H1 (cell line): ENCODE data around the gene TOP2A. TPM values are rescaled to one million over a fixed set of nuclear protein-coding genes. Genes with fewer than 3 reads are reported as not detected.
A peak's percentile ranks its signal among the peaks of the same experiment; 100 is the strongest.

Experiments
- CTCF ChIA-PET: fragments of 300-600 bp; sonication (Branson Sonifier 250); formaldehyde crosslinking; loops from one replicate; lab custom pipeline; 2021; ENCODE audit not compliant: partially characterized antibody; lab: Charles Lee
- POLR2A ChIA-PET: fragments of 300-600 bp; sonication (Branson Sonifier 250); formaldehyde crosslinking; loops from one replicate; lab custom pipeline; 2021; ENCODE audit warnings: inconsistent platforms; ENCODE audit not compliant: partially characterized antibody; lab: Charles Lee
- DNase-seq, 2 experiments: peaks; one replicate each; pipeline versions ENCODE4 v3.0.0 to v3.0.0-alpha.2; 2010 to 2022; ENCODE audit warnings: low spot score in 2 of 2, low read depth in 1 of 2, mixed read lengths in 1 of 2
- FAIRE-seq: peaks from 2 replicates; lab custom pipeline; 2011; peaks lifted over from hg19 to GRCh38; lab: Jason Lieb, UNC
- H2AFZ ChIP-seq: 2 replicates; pipeline ENCODE4 v1.8.1; 2012; ENCODE audit warnings: low read length, inconsistent platforms
- H2AK5ac ChIP-seq: 2 replicates; pipeline ENCODE4 v1.6.1; 2013; ENCODE audit warnings: low read depth, low read length
- H2BK120ac ChIP-seq: replicated peaks from 2 replicates; pipeline ENCODE3; 2013; ENCODE audit warnings: low read depth, low read length, inconsistent platforms
- H2BK12ac ChIP-seq: 2 replicates; pipeline ENCODE4 v1.6.1; 2013; ENCODE audit warnings: low read depth, low read length
- H2BK15ac ChIP-seq: 2 replicates; pipeline ENCODE4 v1.6.1; 2013; ENCODE audit warnings: low read length
- H2BK20ac ChIP-seq: 2 replicates; pipeline ENCODE4 v1.6.1; 2013; ENCODE audit warnings: low read length
- H2BK5ac ChIP-seq: 2 replicates; pipeline ENCODE4 v1.6.1; 2013; ENCODE audit warnings: low read depth, low read length
- H3K14ac ChIP-seq: 2 replicates; pipeline ENCODE4 v1.6.1; 2013; ENCODE audit warnings: inconsistent platforms; ENCODE audit not compliant: insufficient read length
- H3K18ac ChIP-seq: 2 replicates; pipeline ENCODE4 v1.6.1; 2013; ENCODE audit warnings: low read length; ENCODE audit errors: extremely low read depth
- H3K23ac ChIP-seq: 2 replicates; pipeline ENCODE4 v1.6.1; 2013; ENCODE audit warnings: inconsistent platforms; ENCODE audit not compliant: insufficient read length
- H3K23me2 ChIP-seq: 2 replicates; pipeline ENCODE4 v1.6.1; 2013; ENCODE audit warnings: low read depth, low read length
- H3K27ac ChIP-seq: 2 replicates; pipeline ENCODE4 v1.6.1; 2011; ENCODE audit warnings: low read depth, low read length, inconsistent platforms
- H3K27me3 ChIP-seq, 4 experiments: replicated peaks in 1 of 4; 1 replicate in 1 of 4; 2 replicates in 3 of 4; pipeline versions ENCODE4 v1.6.1 to v1.8.1; 2011 to 2013; ENCODE audit warnings: low read length in 3 of 4, mild to moderate bottlenecking in 3 of 4, inconsistent platforms in 2 of 4, mixed read lengths in 2 of 4, moderate library complexity in 1 of 4; ENCODE audit not compliant: control insufficient read depth in 3 of 4, insufficient read depth in 3 of 4; ENCODE audit errors: extremely low read depth in 1 of 4
- H3K36me3 ChIP-seq, 4 experiments: 2 replicates each; pipeline versions ENCODE4 v1.6.1 to v1.8.1; 2011 to 2013; ENCODE audit warnings: mild to moderate bottlenecking in 4 of 4, low read length in 3 of 4, moderate library complexity in 2 of 4, control low read depth in 1 of 4, inconsistent platforms in 1 of 4; ENCODE audit not compliant: insufficient read depth in 4 of 4, control insufficient read depth in 2 of 4
- H3K4ac ChIP-seq: replicated peaks from 2 replicates; pipeline ENCODE3; 2013; ENCODE audit warnings: low read length, low read depth, mixed read lengths, inconsistent platforms; ENCODE audit not compliant: insufficient read length
- H3K4me1 ChIP-seq, 4 experiments: replicated peaks in 1 of 4; 1 replicate in 1 of 4; 2 replicates in 3 of 4; pipeline versions ENCODE4 v1.6.1 to v1.8.1; 2011 to 2013; ENCODE audit warnings: low read length in 3 of 4, inconsistent platforms in 2 of 4, mixed read lengths in 1 of 4; ENCODE audit not compliant: insufficient read depth in 4 of 4, control insufficient read depth in 3 of 4
- H3K4me2 ChIP-seq, 2 experiments: 2 replicates each; pipeline versions ENCODE4 v1.6.1 to v1.8.1; 2011 to 2013; ENCODE audit warnings: low read depth in 2 of 2, low read length in 2 of 2, control low read depth in 1 of 2, inconsistent platforms in 1 of 2, mild to moderate bottlenecking in 1 of 2; ENCODE audit not compliant: insufficient read depth in 1 of 2
- H3K4me3 ChIP-seq, 4 experiments: fragments of 200-600, 300-600 bp in 1 of 4; sonication (generic), shearing (Covaris generic), sonication (Bioruptor Twin) in 1 of 4; 2 replicates each; pipeline versions ENCODE4 v1.5.1 to v1.8.1; 2011 to 2016; ENCODE audit warnings: low read length in 4 of 4, low read depth in 3 of 4, control low read depth in 2 of 4, inconsistent platforms in 2 of 4, mild to moderate bottlenecking in 2 of 4, mixed read lengths in 1 of 4, moderate library complexity in 1 of 4; ENCODE audit not compliant: insufficient read depth in 2 of 4; ENCODE audit errors: extremely low read depth in 1 of 4
- H3K56ac ChIP-seq: replicated peaks from 2 replicates; pipeline ENCODE3; 2013; ENCODE audit warnings: low read depth, mild to moderate bottlenecking, mixed read lengths, low read length, inconsistent platforms; ENCODE audit not compliant: insufficient read length
- H3K79me1 ChIP-seq: 2 replicates; pipeline ENCODE4 v1.6.1; 2013; ENCODE audit warnings: low read depth, low read length, control low read depth
- H3K79me2 ChIP-seq, 2 experiments: 2 replicates each; pipeline versions ENCODE4 v1.6.1 to v1.8.1; 2012 to 2013; ENCODE audit warnings: low read length in 2 of 2, mild to moderate bottlenecking in 2 of 2, inconsistent platforms in 1 of 2; ENCODE audit not compliant: insufficient read depth in 2 of 2, control insufficient read depth in 1 of 2
- H3K9ac ChIP-seq, 4 experiments: replicated peaks in 1 of 4; 1 replicate in 1 of 4; 2 replicates in 3 of 4; pipeline versions ENCODE4 v1.6.1 to v1.8.1; 2011 to 2013; ENCODE audit warnings: low read depth in 3 of 4, low read length in 3 of 4, control low read depth in 2 of 4, mild to moderate bottlenecking in 2 of 4, moderate library complexity in 2 of 4, inconsistent platforms in 1 of 4; ENCODE audit errors: extremely low read depth in 1 of 4
- H3K9me3 ChIP-seq, 2 experiments: 2 replicates each; pipeline versions ENCODE4 v1.6.1 to v1.8.1; 2012 to 2013; ENCODE audit warnings: mild to moderate bottlenecking in 2 of 2, moderate library complexity in 2 of 2, control low read depth in 1 of 2, inconsistent platforms in 1 of 2, low read depth in 1 of 2, low read length in 1 of 2, mixed read lengths in 1 of 2; ENCODE audit not compliant: insufficient read depth in 2 of 2
- H4K20me1 ChIP-seq, 2 experiments: replicated peaks in 1 of 2; 2 replicates each; pipeline versions ENCODE3 to v1.8.1; 2011 to 2013; ENCODE audit warnings: inconsistent platforms in 2 of 2, low read length in 2 of 2, mild to moderate bottlenecking in 1 of 2; ENCODE audit not compliant: insufficient read depth in 2 of 2, control insufficient read depth in 1 of 2
- H4K5ac ChIP-seq: 2 replicates; pipeline ENCODE4 v1.6.1; 2013; ENCODE audit warnings: low read length, low read depth, mixed read lengths, inconsistent platforms; ENCODE audit not compliant: insufficient read length
- H4K8ac ChIP-seq: 2 replicates; pipeline ENCODE4 v1.8.0; 2013; ENCODE audit warnings: mild to moderate bottlenecking, moderate library complexity, low read length, inconsistent platforms; ENCODE audit not compliant: insufficient read depth; ENCODE audit errors: extremely low read depth
- H4K91ac ChIP-seq: replicated peaks from 2 replicates; pipeline ENCODE3; 2013; ENCODE audit warnings: low read length, mixed read lengths, inconsistent platforms; ENCODE audit not compliant: insufficient read length
- ASH2L ChIP-seq: fragments of 200-600, 300-600 bp; sonication (generic); IDR thresholded peaks from one replicate; pipeline ENCODE4 v1.7.1; 2017; ENCODE audit warnings: low read length
- SIN3A ChIP-seq, 2 experiments: IDR thresholded peaks in 1 of 2; conservative IDR thresholded peaks in 1 of 2; 2 replicates each; pipeline ENCODE4 v1.6.1; 2011 to 2012; ENCODE audit warnings: low read length in 2 of 2, improper control_type of control experiment in 1 of 2, low read depth in 1 of 2, mild to moderate bottlenecking in 1 of 2
- TCF12 ChIP-seq: IDR thresholded peaks from 2 replicates; pipeline ENCODE4 v1.6.1; 2011; ENCODE audit warnings: low read depth, mild to moderate bottlenecking, low read length
- WGBS, 2 experiments: shearing (Covaris generic) in 1 of 2; methylation state at CpG; one replicate each; pipeline versions ENCODE4 v1.1.6 to v1.1.7; 2013 to 2015; ENCODE audit warnings: low lambda C conversion rate in 2 of 2, mixed read lengths in 2 of 2, inconsistent platforms in 1 of 2, low coverage in 1 of 2, missing lambda C conversion rate in 1 of 2; ENCODE audit not compliant: insufficient replicate concordance in 2 of 2, insufficient coverage in 1 of 2, insufficient read length in 1 of 2; ENCODE audit errors: extremely low coverage in 1 of 2, missing lambda C conversion rate in 1 of 2; 5-methylcytosine and 5-hydroxymethylcytosine counted together
- polyA plus RNA-seq, 7 experiments: library from polyadenylated mRNA; depleted of rRNA in 3 of 7; stranded (reverse) in 5 of 7; unstranded in 2 of 7; fragments of >200 nt in 5 of 7; fragments of 200-250 nt in 2 of 7; gene quantifications; 1 replicate in 5 of 7; 2 replicates in 1 of 7; 4 replicates in 1 of 7; pipeline versions ENCODE4 v1.2.1 to v1.2.3, GENCODE V29; 2011 to 2013; ENCODE audit warnings: missing spikeins in 2 of 7, mixed read lengths in 2 of 7
- total RNA-seq: library from RNA; stranded (reverse); fragmentation: NEBNext Ultra II Directional; extraction: Animal tissue kit (Norgen Biotek cat#: 25700); gene quantifications from 2 replicates; pipeline ENCODE4 v1.2.1, GENCODE V29; 2021

The TOP2A gene
- total and polyA plus RNA-seq, 2 of the 8 experiments (the other 6 are each of a cell fraction or from before 2014, with no cell fraction given): 83.1 to 291 TPM

GRCh38 chr17:40443988-40444899 lies 26.5 kb upstream of the TOP2A start:
- 0 out of 4 replicates have a peak, but pooled peaks of 1 of the 2 experiments have one; percentile 20 for TF ChIP-seq SIN3A (conservative IDR thresholded peaks at IDR 0.05 in 1 of 2, IDR thresholded peaks at IDR 0.05 in 1 of 2; ENCODE audit: low read depth in 1 of 2, low read length in 2 of 2)
- TF ChIP-seq ASH2L: peak; percentile 24
- TF ChIP-seq TCF12: no peak
- TF ChIP-seq, all 59 proteins: peak for 2
- Histone ChIP-seq H3K4ac (peak overlapping the region; percentile 27), H3K79me2 (peaks cover 0 to 43% of the 10 kb centered on the region in 2 experiments; a peak in 2 of 4 replicates), H4K8ac (peak overlapping the region; percentile 73; the same call in 1 of the 2 replicates), H2AK5ac (peak overlapping the region; percentile 89), H4K91ac (peak overlapping the region; percentile 45), H2BK15ac (peak overlapping the region; percentile 65; the same call in 1 of the 2 replicates), H3K36me3 (no peaks in the 10 kb centered on the region), H4K20me1 (peaks cover 0 to 4% of the 10 kb centered on the region in 2 experiments), H3K23ac (no peak overlapping the region), H3K4me2 (peak overlapping the region; percentile 87 to 94), H3K27ac (no peak overlapping the region), H3K56ac (no peak overlapping the region), H3K4me1 (peaks cover 5 to 27% (median 13%) of the 10 kb centered on the region in 4 experiments), H2AFZ (no peak overlapping the region), H3K4me3 (peak overlapping the region; percentile 36 to 68 (median 64)), H3K14ac (no peak overlapping the region), H3K79me1 (peaks cover 11% of the 10 kb centered on the region), H4K5ac (peak overlapping the region; percentile 9), H3K27me3 (peaks cover 0 to 4% (median 0%) of the 10 kb centered on the region in 4 experiments; a peak in 3 of 7 replicates), H3K9ac (peak overlapping the region in 3 of 4 experiments; percentile 45 to 57 (median 47); a peak in 6 of 7 replicates), H3K18ac (peak overlapping the region; percentile 60), H3K9me3 (no peaks in the 10 kb centered on the region), H3K23me2 (peaks cover 14% of the 10 kb centered on the region), H2BK5ac (peak overlapping the region; percentile 66; the same call in 1 of the 2 replicates), H2BK120ac (no peak overlapping the region), H2BK20ac (0 out of 2 replicates have a peak overlapping the region, but pooled peaks have one; percentile 3), H2BK12ac (no peak overlapping the region)
- ChIA-PET POLR2A (interaction anchor here (0.5 to 3.2 kb wide), 21 partner anchors 9 to 1191 kb away, joined by 3 to 20 read pairs (median 4); partner anchors contain the start of genes TNS4 and TOP2A), CTCF (interaction anchor here (0.6 to 28.2 kb wide), 18 partner anchors 9 to 1039 kb away, joined by 3 to 739 read pairs (median 4); no protein-coding TSS in a partner anchor)
- FAIRE-seq: no peak
- peak in 1 of 2 experiments; percentile 60 for DNase-seq
- 18% methylated on average over 15 of the region's 15 CpGs; no CpG with 5 or more reads in 1 of the 2 experiments for WGBS, 2 experiments
